Panc1 (cell line): ENCODE results near the gene GPHA2. TPM values are rescaled to one million over a fixed set of nuclear protein-coding genes. Genes with fewer than 3 reads are reported as not detected.

Experiments
- ATAC-seq: fragments of 200-7000 bp; cut with Tn5 transposase; 2 replicates; pipeline ENCODE4 v1.9.1; 2020; ENCODE audit warnings: mild to moderate bottlenecking, moderate library complexity
- BruUV-seq: library from RNA; stranded (reverse); fragments of 400-500 nt; replicated peaks from 2 replicates; lab custom pipeline; 2021; lab: Mats Ljungman, UMichigan
- CTCF ChIA-PET: fragments of 300-600 bp; sonication (Branson Sonifier 250); formaldehyde crosslinking; loops from one replicate; lab custom pipeline; 2022; ENCODE audit warnings: antibody characterized with exemption; lab: Charles Lee
- POLR2A ChIA-PET: fragments of 300-600 bp; sonication (Branson Sonifier 250); formaldehyde crosslinking; loops from one replicate; lab custom pipeline; 2022; ENCODE audit warnings: antibody characterized with exemption; lab: Charles Lee
- DNase-seq: peaks from one replicate; pipeline ENCODE4 v3.0.0-alpha.2; 2010; ENCODE audit warnings: low read depth, low spot score
- H3K27ac ChIP-seq: 2 replicates; pipeline ENCODE4 v1.5.1; 2011; ENCODE audit warnings: mild to moderate bottlenecking, low read length, inconsistent platforms
- H3K27me3 ChIP-seq: fragments of 200-500 bp; sonication (Bioruptor generic); 2 replicates; pipeline ENCODE4 v1.6.0; 2014; ENCODE audit warnings: low read length, inconsistent platforms; ENCODE audit not compliant: control insufficient read depth, insufficient read depth
- H3K36me3 ChIP-seq: fragments of 200-500 bp; sonication (Bioruptor generic); 2 replicates; pipeline ENCODE4 v1.5.1; 2014; ENCODE audit warnings: inconsistent platforms, mild to moderate bottlenecking, low read length, moderate library complexity; ENCODE audit not compliant: control insufficient read depth, insufficient read depth
- H3K4me1 ChIP-seq: 2 replicates; pipeline ENCODE4 v1.5.1; 2011; ENCODE audit warnings: inconsistent platforms, mild to moderate bottlenecking, low read length, moderate library complexity; ENCODE audit not compliant: control insufficient read depth, insufficient read depth
- H3K4me3 ChIP-seq, 2 experiments: 2 replicates each; pipeline ENCODE4 v1.5.1; 2011 to 2012; ENCODE audit warnings: low read depth in 2 of 2, low read length in 2 of 2, mild to moderate bottlenecking in 2 of 2, inconsistent platforms in 1 of 2, moderate library complexity in 1 of 2
- H3K9me3 ChIP-seq: fragments of 200-500 bp; sonication (Bioruptor generic); 2 replicates; pipeline ENCODE4 v1.5.1; 2014; ENCODE audit warnings: low read depth, mild to moderate bottlenecking, inconsistent platforms, low read length, moderate library complexity; ENCODE audit not compliant: control insufficient read depth, insufficient read depth
- CTCF ChIP-seq: fragments of 450-650 bp; IDR thresholded peaks from 2 replicates; pipeline ENCODE4 v1.5.1; 2017; ENCODE audit warnings: mild to moderate bottlenecking
- POLR2AphosphoS5 ChIP-seq: IDR thresholded peaks from 2 replicates; pipeline ENCODE4 v1.6.1; 2012; ENCODE audit warnings: mild to moderate bottlenecking, low read depth, low read length, moderate library complexity
- REST ChIP-seq, 2 experiments: IDR thresholded peaks; 2 replicates each; pipeline ENCODE4 v1.6.1; 2011 to 2012; ENCODE audit warnings: low read depth in 2 of 2, control low read depth in 1 of 2, low read length in 1 of 2, mild to moderate bottlenecking in 1 of 2, moderate library complexity in 1 of 2; ENCODE audit not compliant: insufficient read depth in 1 of 2
- SIN3A ChIP-seq: IDR thresholded peaks from 2 replicates; pipeline ENCODE4 v1.6.1; 2012; ENCODE audit warnings: low read depth, mild to moderate bottlenecking, low read length, moderate library complexity, borderline replicate concordance; ENCODE audit not compliant: insufficient read depth
- TCF7L2 ChIP-seq: IDR thresholded peaks from 2 replicates; pipeline ENCODE4 v1.6.1; 2011; ENCODE audit warnings: mild to moderate bottlenecking, low read depth, low read length, inconsistent platforms
- in situ Hi-C: cut with HindIII; loops from 2 replicates; pipeline ENCODE4 v1.10.0; 2016; ENCODE audit warnings: low sequenced_read_pairs, low pct_unique_long_range_greater_than_20kb
- intact Hi-C: fragments of 100-400 bp; cut with micrococcal nuclease; formaldehyde crosslinking; loops from one replicate; pipeline ENCODE4 v1.10.0; 2022; ENCODE audit not compliant: unreplicated experiment
- total RNA-seq: library from RNA; stranded (reverse); gene quantifications from one replicate; pipeline ENCODE4 v1.2.1, GENCODE V29; 2021; ENCODE audit not compliant: unreplicated experiment

The GPHA2 gene
- total RNA-seq, 1 experiment from 2014 or later, result not detected

- peak overlapping the region; percentile 85 for H3K27ac ChIP-seq
- no peak for TF ChIP-seq SIN3A
- no peak for TF ChIP-seq POLR2AphosphoS5
- no peak for TF ChIP-seq CTCF
- no peak for TF ChIP-seq TCF7L2
- TF ChIP-seq REST (IDR thresholded peaks at IDR 0.05; ENCODE audit: insufficient read depth in 1 of 2, low read depth in 2 of 2, low read length in 1 of 2), result no peak
- H3K9me3 ChIP-seq, result no peaks in the 10 kb centered on the region
- peak overlapping the region; percentile 37 to 56 for H3K4me3 ChIP-seq
- H3K27me3 ChIP-seq, result no peaks in the 10 kb centered on the region
- DNase-seq (no peak), ATAC-seq (peak; percentile 55)
- no TSS peak for BruUV-seq
- no peaks in the 10 kb centered on the region for H3K36me3 ChIP-seq
- intact Hi-C loops, result no loop called here
- peaks cover 19% of the 10 kb centered on the region for H3K4me1 ChIP-seq
- in situ Hi-C loops, result no loop called here
- CTCF ChIA-PET, result interaction anchor here (0.5 to 1.1 kb wide), 6 partner anchors 15 to 214 kb away, joined by 3 to 17 read pairs (median 4); partner anchors contain the start of gene ATG2A
- POLR2A ChIA-PET, result interaction anchor here (0.6 to 1.4 kb wide), 3 partner anchors 19 to 109 kb away, joined by 3 to 18 read pairs (median 4); no protein-coding TSS in a partner anchor
Measured at GRCh38 chr11:64887234-64887756, 48.4 kb downstream of the GPHA2 start.

GRCh38 chr11:64885367-64886286, 50.1 kb downstream of the GPHA2 start:
- TF ChIP-seq SIN3A (no peak), POLR2AphosphoS5 (no peak), TCF7L2 (no peak), REST (IDR thresholded peaks at IDR 0.05; ENCODE audit: insufficient read depth in 1 of 2, low read depth in 2 of 2, low read length in 1 of 2) (no peak), CTCF (no peak)
- intact Hi-C loops, result no loop called here
- H3K4me1 ChIP-seq, result peaks cover 19% of the 10 kb centered on the region
- in situ Hi-C loops, result no loop called here
- no peak for DNase-seq
- ChIA-PET POLR2A (no interaction called here), CTCF (no interaction called here)
- H3K4me3 ChIP-seq, result no peak overlapping the region
- H3K27ac ChIP-seq, result no peak overlapping the region
- H3K9me3 ChIP-seq, result no peaks in the 10 kb centered on the region
- H3K27me3 ChIP-seq, result no peaks in the 10 kb centered on the region
- no TSS peak for BruUV-seq
- H3K36me3 ChIP-seq, result no peaks in the 10 kb centered on the region
- no peak for ATAC-seq
